Measurements from ENCODE around the gene GSTP1.

GRCh38 chr11:67630943-67631331 lies 47.3 kb downstream of the GSTP1 start:
- TF ChIP-seq CTCF (IDR thresholded peaks at IDR 0.05 in 2 of 3, conservative IDR thresholded peaks at IDR 0.05 in 1 of 3; ENCODE audit: borderline replicate concordance in 1 of 3, insufficient read depth in 1 of 3, low read depth in 2 of 3, low read length in 2 of 3) (no peak), MAX (IDR thresholded peaks at IDR 0.05) (no peak), RAD21 (IDR thresholded peaks at IDR 0.05; ENCODE audit: low read depth) (no peak), EZH2 (IDR thresholded peaks at IDR 0.05) (no peak), POLR2A (IDR thresholded peaks at IDR 0.05; ENCODE audit: borderline replicate concordance, extremely low read depth, insufficient read depth, insufficient read length) (no peak), SIN3A (IDR thresholded peaks at IDR 0.05; ENCODE audit: low read depth) (no peak)

Data from HCT116 (cell line).